CD4-positive, alpha-beta T cell (primary cell): ENCODE measurements around the gene DAO. TPM values are rescaled to one million over a fixed set of nuclear protein-coding genes. Genes with fewer than 3 reads are reported as not detected.
A peak's percentile ranks its signal among the peaks of the same experiment; 100 is the strongest.

ENCODE experiments used
- ATAC-seq: fragments of 200-7000 bp; cut with Tn5 transposase; one replicate; pipeline ENCODE4 v1.10.0; 2022; ENCODE audit warnings: mild to moderate bottlenecking; ENCODE audit not compliant: poor library complexity
- CTCF ChIA-PET: fragments of 350-600 bp; sonication (Branson Sonifier 250); formaldehyde crosslinking; loops from one replicate; lab custom pipeline; 2021; ENCODE audit warnings: antibody characterized with exemption, inconsistent platforms; lab: Charles Lee
- POLR2A ChIA-PET: fragments of 350-600 bp; sonication (Branson Sonifier 250); formaldehyde crosslinking; loops from one replicate; lab custom pipeline; 2021; ENCODE audit warnings: antibody characterized with exemption, inconsistent platforms; lab: Charles Lee
- DNase-seq, 14 experiments: peaks; one replicate each; pipeline ENCODE4 v3.0.0-alpha.2; 2013 to 2020; ENCODE audit warnings: mixed read lengths in 2 of 14
- H3K27ac ChIP-seq, 2 donors: one replicate each; pipeline versions ENCODE4 v1.5.1 to v1.7.0; 2013; ENCODE audit warnings: low read length in 2 of 2, low read depth in 1 of 2, mild to moderate bottlenecking in 1 of 2
- H3K27me3 ChIP-seq, 2 experiments: 1 replicate in 1 of 2; 2 replicates in 1 of 2; pipeline versions ENCODE4 v1.6.1 to v1.7.0; 2013; ENCODE audit warnings: low read length in 2 of 2, control low read depth in 1 of 2, mild to moderate bottlenecking in 1 of 2, moderate library complexity in 1 of 2; ENCODE audit not compliant: insufficient read depth in 2 of 2, control insufficient read depth in 1 of 2
- H3K36me3 ChIP-seq: one replicate; pipeline ENCODE4 v1.6.1; 2013; ENCODE audit warnings: low read length, control low read depth; ENCODE audit not compliant: insufficient read depth
- H3K4me1 ChIP-seq: one replicate; pipeline ENCODE4 v1.6.1; 2013; ENCODE audit warnings: low read length, control low read depth; ENCODE audit not compliant: insufficient read depth
- H3K4me3 ChIP-seq: one replicate; pipeline ENCODE4 v1.5.1; 2013; ENCODE audit warnings: mild to moderate bottlenecking, low read length, moderate library complexity
- H3K9me3 ChIP-seq, 2 experiments: 1 replicate in 1 of 2; 2 replicates in 1 of 2; pipeline versions ENCODE4 v1.6.1 to v1.7.0; 2013; ENCODE audit warnings: low read length in 2 of 2, mild to moderate bottlenecking in 2 of 2, control low read depth in 1 of 2, moderate library complexity in 1 of 2; ENCODE audit not compliant: control insufficient read depth in 1 of 2, insufficient read depth in 1 of 2
- H3K27ac Mint-ChIP-seq: one replicate; pipeline ENCODE4 v1.8.0; 2020; ENCODE audit warnings: mixed read lengths
- H3K27me3 Mint-ChIP-seq: one replicate; pipeline ENCODE4 v1.8.0; 2021; ENCODE audit warnings: mixed read lengths
- H3K36me3 Mint-ChIP-seq: one replicate; pipeline ENCODE4 v1.8.0; 2021; ENCODE audit warnings: low read depth, mixed read lengths
- H3K4me1 Mint-ChIP-seq: one replicate; pipeline ENCODE4 v1.8.0; 2021; ENCODE audit warnings: low read depth, mixed read lengths
- H3K4me3 Mint-ChIP-seq: one replicate; pipeline ENCODE4 v1.8.0; 2020; ENCODE audit warnings: mild to moderate bottlenecking, mixed read lengths
- H3K9me3 Mint-ChIP-seq: one replicate; pipeline ENCODE4 v1.8.0; 2020; ENCODE audit warnings: mixed read lengths
- CTCF ChIP-seq: fragments of 200-600 bp; IDR thresholded peaks from one replicate; pipeline ENCODE4 v1.8.0; 2022; ENCODE audit warnings: antibody characterized with exemption, mild to moderate bottlenecking
- intact Hi-C, 2 experiments: fragments of 100-400 bp; cut with DNase I in 1 of 2; cut with micrococcal nuclease in 1 of 2; formaldehyde crosslinking; loops; one replicate each; pipeline versions ENCODE4 v1.15.1 to v1.9.0; 2023 to 2025; cut with DNase I, micrococcal nuclease
- polyA plus RNA-seq, 2 donors: library from polyadenylated mRNA; unstranded; fragments of 120-200 nt; gene quantifications; one replicate each; pipeline ENCODE4 v1.2.1, GENCODE V29; 2013
- total RNA-seq, 174 experiments: library from RNA in 2 of 174; stranded (reverse) in 2 of 174; gene quantifications; one replicate each; pipeline ENCODE4 v1.2.3 and lab custom pipeline; 2021 to 2026

The DAO gene
- total RNA-seq = not detected
- polyA plus RNA-seq (2013, experiment 1 of 2) = not detected
- polyA plus RNA-seq (2013, experiment 2 of 2) = not detected
- 0 to 0.20 (median 0) reads per million in 172 experiments for total RNA-seq (lab: John Stamatoyannopoulos, UW)

GRCh38 chr12:108879615-108880254 lies at the start of gene DAO:
Gene DAO (plus strand): TSS chr12:108880092. CDS start chr12:108885007, 4,915 bp downstream.
- Mint-ChIP-seq H3K4me3 (no peak within 1 kb of the TSS), H3K27ac (no peak within 1 kb of the TSS), H3K9me3 (no peaks in the 10 kb centered on the region), H3K4me1 (no peaks in the 10 kb centered on the region), H3K36me3 (no peaks in the 10 kb centered on the region), H3K27me3 (no peaks in the 10 kb centered on the region)
- ChIA-PET POLR2A (no interaction called here), CTCF (no interaction called here)
- DNase-seq = no peak
- no peak for ATAC-seq
- no peak within 1 kb of the TSS for H3K27ac ChIP-seq
- no peak for TF ChIP-seq CTCF
- H3K4me1 ChIP-seq = no peaks in the 10 kb centered on the region
- H3K36me3 ChIP-seq = no peaks in the 10 kb centered on the region
- no peak within 1 kb of the TSS for H3K4me3 ChIP-seq
- no peaks in the 10 kb centered on the region for H3K27me3 ChIP-seq
- intact Hi-C loops = loop anchor here (10.0 kb wide), 1 partner anchor 505 kb away; no protein-coding TSS in a partner anchor
- H3K9me3 ChIP-seq = no peaks in the 10 kb centered on the region

GRCh38 chr12:108831309-108831991 lies 48.4 kb upstream of the DAO start:
- H3K4me1 ChIP-seq = peaks cover 5% of the 10 kb centered on the region
- intact Hi-C loops = no loop called here
- no peak overlapping the region for H3K27ac ChIP-seq

GRCh38 chr12:108832208-108832607 lies 47.7 kb upstream of the DAO start:
- H3K4me3 ChIP-seq = no peak overlapping the region
- Mint-ChIP-seq H3K4me1 (peaks cover 3% of the 10 kb centered on the region), H3K4me3 (no peak overlapping the region), H3K36me3 (peaks cover 31% of the 10 kb centered on the region), H3K9me3 (no peaks in the 10 kb centered on the region), H3K27me3 (no peaks in the 10 kb centered on the region), H3K27ac (no peak overlapping the region)
- peaks cover 5% of the 10 kb centered on the region for H3K4me1 ChIP-seq
- TF ChIP-seq CTCF = no peak
- H3K9me3 ChIP-seq = no peaks in the 10 kb centered on the region
- peaks cover 31% of the 10 kb centered on the region for H3K36me3 ChIP-seq
- H3K27me3 ChIP-seq = no peaks in the 10 kb centered on the region
- ATAC-seq = no peak
- DNase-seq = no peak
- no peak overlapping the region for H3K27ac ChIP-seq
- ChIA-PET POLR2A (interaction anchor here (0.7 kb wide), 1 partner anchor 8 kb away, joined by 3 read pairs; no protein-coding TSS in a partner anchor), CTCF (no interaction called here)
- intact Hi-C loops = no loop called here

More at GRCh38 chr12:108831309-108831991, 48.4 kb upstream of the DAO start:
- DNase-seq (peak in 1 of 14 experiments; percentile 23), ATAC-seq (no peak)
- Mint-ChIP-seq H3K36me3 (peaks cover 36% of the 10 kb centered on the region), H3K27me3 (no peaks in the 10 kb centered on the region), H3K4me3 (no peak overlapping the region), H3K4me1 (peaks cover 7% of the 10 kb centered on the region), H3K9me3 (no peaks in the 10 kb centered on the region), H3K27ac (no peak overlapping the region)
- H3K36me3 ChIP-seq = peaks cover 35% of the 10 kb centered on the region
- no peak overlapping the region for H3K4me3 ChIP-seq
- CTCF ChIA-PET = no interaction called here
- H3K27me3 ChIP-seq = no peaks in the 10 kb centered on the region
- no peaks in the 10 kb centered on the region for H3K9me3 ChIP-seq
- POLR2A ChIA-PET = interaction anchor here (0.7 kb wide), 1 partner anchor 9 kb away, joined by 3 read pairs; no protein-coding TSS in a partner anchor
- no peak for TF ChIP-seq CTCF
